Uterus (tissue), 4 donors: Measurements from ENCODE around the gene RTN1. TPM values are rescaled to one million over a fixed set of nuclear protein-coding genes. Genes with fewer than 3 reads are reported as not detected.

Source experiments
- DNase-seq, 2 donors: peaks; one replicate each; pipeline ENCODE4 v3.0.0-alpha.2; 2019 to 2020
- H3K27ac ChIP-seq, 2 donors: fragments of 200-600 bp; sonication (generic); 1 replicate in 1 of 2; 2 replicates in 1 of 2; pipeline ENCODE4 v1.5.1; 2016 to 2018
- H3K27me3 ChIP-seq, 2 donors: fragments of 200-600 bp; sonication (generic); one replicate each; pipeline ENCODE4 v1.5.1; 2018 to 2019; ENCODE audit warnings: control low read depth in 1 of 2
- H3K36me3 ChIP-seq, 2 donors: fragments of 200-600 bp; sonication (generic); one replicate each; pipeline ENCODE4 v1.5.1; 2019; ENCODE audit warnings: control low read depth in 1 of 2
- H3K4me1 ChIP-seq, 2 donors: fragments of 200-600 bp; sonication (generic); one replicate each; pipeline ENCODE4 v1.5.1; 2018 to 2019; ENCODE audit warnings: control low read depth in 1 of 2
- H3K4me3 ChIP-seq, 2 donors: fragments of 200-600 bp; sonication (generic); 1 replicate in 1 of 2; 2 replicates in 1 of 2; pipeline ENCODE4 v1.5.1; 2018 to 2019; ENCODE audit warnings: mild to moderate bottlenecking in 1 of 2
- H3K9me3 ChIP-seq, 2 donors: fragments of 200-600 bp; sonication (generic); one replicate each; pipeline ENCODE4 v1.5.1; 2019; ENCODE audit warnings: control low read depth in 1 of 2
- POLR2A ChIP-seq, 2 donors: fragments of 450-650 bp; IDR thresholded peaks; one replicate each; pipeline ENCODE4 v1.6.1; 2016; ENCODE audit warnings: antibody characterized with exemption in 2 of 2, mild to moderate bottlenecking in 1 of 2, moderate library complexity in 1 of 2
- intact Hi-C: fragments of 100-400 bp; cut with DNase I; formaldehyde crosslinking; loops from one replicate; pipeline ENCODE4 v1.15.1; 2023; ENCODE audit warnings: low total_unique reads
- microRNA-seq: library from miRNA; unstranded; fragments of <30 nt; microRNA quantifications from one replicate; pipeline ENCODE4, GENCODE V29; 2016; ENCODE audit warnings: borderline microRNAs expressed, borderline replicate concordance
- small RNA-seq: library from RNA; depleted of rRNA; stranded (forward); fragments of <200 nt; gene quantifications from one replicate; pipeline ENCODE3, GENCODE V24; 2016
- total RNA-seq, 4 donors: library from RNA; depleted of rRNA in 3 of 4; stranded (reverse); fragments of >200 nt in 3 of 4; gene quantifications; one replicate each; pipeline versions ENCODE4 v1.1.0 to v1.2.4, GENCODE V29; 2014 to 2023
- TF ChIP-seq, protein P1 (sequence below), 4 experiments: fragments of 200-600 bp in 2 of 4; fragments of 450-650 bp in 2 of 4; sonication (generic) in 2 of 4; IDR thresholded peaks; one replicate each; pipeline ENCODE4 v1.5.1; 2016 to 2019; ENCODE audit warnings: antibody characterized with exemption in 4 of 4, mild to moderate bottlenecking in 2 of 4, moderate library complexity in 1 of 4
- donor health status: DM: yes; HTN: yes; CAD: no.

RTN1 gene
- total RNA-seq, 4 donors from 2014 or later = 0.26 to 14.4 (median 7.5) TPM

DNA sequence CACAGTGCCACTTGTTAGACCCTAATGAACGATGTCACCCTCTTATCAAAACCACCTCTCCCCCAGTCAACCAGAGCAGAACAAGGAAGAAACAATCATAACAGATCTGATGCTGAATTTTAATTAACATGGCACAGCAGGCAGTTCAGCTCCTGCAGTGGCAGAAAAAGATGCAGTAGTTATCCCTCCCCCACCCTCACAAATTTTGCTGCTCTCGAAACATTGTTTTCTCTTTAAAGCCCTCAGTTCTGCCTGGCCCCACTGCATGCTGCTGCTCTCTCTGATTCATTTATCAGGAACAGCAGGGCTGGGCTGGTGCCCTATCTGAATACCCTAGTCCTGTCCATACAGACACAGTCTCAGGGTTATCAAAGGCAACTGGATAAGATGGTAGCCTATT lies 306.2 kb downstream of the RTN1 start:
- no peak for DNase-seq
- no peak for TF ChIP-seq POLR2A (IDR thresholded peaks at IDR 0.05)
- TF ChIP-seq, protein P1, sequence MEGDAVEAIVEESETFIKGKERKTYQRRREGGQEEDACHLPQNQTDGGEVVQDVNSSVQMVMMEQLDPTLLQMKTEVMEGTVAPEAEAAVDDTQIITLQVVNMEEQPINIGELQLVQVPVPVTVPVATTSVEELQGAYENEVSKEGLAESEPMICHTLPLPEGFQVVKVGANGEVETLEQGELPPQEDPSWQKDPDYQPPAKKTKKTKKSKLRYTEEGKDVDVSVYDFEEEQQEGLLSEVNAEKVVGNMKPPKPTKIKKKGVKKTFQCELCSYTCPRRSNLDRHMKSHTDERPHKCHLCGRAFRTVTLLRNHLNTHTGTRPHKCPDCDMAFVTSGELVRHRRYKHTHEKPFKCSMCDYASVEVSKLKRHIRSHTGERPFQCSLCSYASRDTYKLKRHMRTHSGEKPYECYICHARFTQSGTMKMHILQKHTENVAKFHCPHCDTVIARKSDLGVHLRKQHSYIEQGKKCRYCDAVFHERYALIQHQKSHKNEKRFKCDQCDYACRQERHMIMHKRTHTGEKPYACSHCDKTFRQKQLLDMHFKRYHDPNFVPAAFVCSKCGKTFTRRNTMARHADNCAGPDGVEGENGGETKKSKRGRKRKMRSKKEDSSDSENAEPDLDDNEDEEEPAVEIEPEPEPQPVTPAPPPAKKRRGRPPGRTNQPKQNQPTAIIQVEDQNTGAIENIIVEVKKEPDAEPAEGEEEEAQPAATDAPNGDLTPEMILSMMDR (IDR thresholded peaks at IDR 0.05) = no peak
- H3K9me3 ChIP-seq = no peaks in the 10 kb centered on the region
- no peaks in the 10 kb centered on the region for H3K36me3 ChIP-seq
- no peak overlapping the region for H3K27ac ChIP-seq
- intact Hi-C loops = no loop called here
- H3K27me3 ChIP-seq = no peaks in the 10 kb centered on the region
- no peak overlapping the region for H3K4me3 ChIP-seq
- no peaks in the 10 kb centered on the region for H3K4me1 ChIP-seq

DNA sequence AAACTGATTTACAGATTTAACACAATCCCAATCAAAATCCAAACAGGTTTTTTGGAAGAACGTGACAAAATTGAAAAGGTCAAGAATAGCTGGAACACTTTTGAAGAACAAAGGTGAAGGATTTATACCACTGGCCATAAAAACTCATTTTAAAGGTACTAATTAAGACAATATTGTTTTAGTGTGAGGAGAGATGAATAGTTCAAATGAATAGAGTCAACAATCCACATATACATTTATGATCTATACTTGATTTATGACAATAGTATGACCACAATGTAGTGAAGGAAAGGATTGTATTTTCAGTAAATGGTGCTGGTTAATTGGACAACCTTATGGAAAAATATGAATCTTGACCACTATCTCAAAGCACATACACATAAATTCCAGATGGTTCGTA lies 323.3 kb downstream of the RTN1 start:
- Histone ChIP-seq H3K27me3 (no peaks in the 10 kb centered on the region), H3K9me3 (no peaks in the 10 kb centered on the region), H3K27ac (no peak overlapping the region), H3K4me3 (no peak overlapping the region), H3K4me1 (no peaks in the 10 kb centered on the region), H3K36me3 (no peaks in the 10 kb centered on the region)
- intact Hi-C loops = no loop called here
- TF ChIP-seq POLR2A (IDR thresholded peaks at IDR 0.05) = no peak
- TF ChIP-seq, protein P1 (IDR thresholded peaks at IDR 0.05) = no peak
- no peak for DNase-seq

Small RNA genes within 50 kb of the gene (microRNA-seq; reads per million reads assigned to microRNA genes)
- not detected for gene MIR5586

Small RNA genes within 50 kb of the gene (small RNA-seq; reads per million reads assigned to genes)
- not detected for gene MIR5586

Other genes with a start within 250 kb of the RTN1 start
- gene LRRC9, start 49.4 kb upstream of the RTN1 start, total RNA-seq = 1 to 10 TPM in 1 of 4 donors, not detected in 3; 2.1 TPM
- 100 to 1,000 TPM in 2 of 4 donors, 10 to 100 TPM in 2; 30.9 to 163 (median 97.7) TPM for gene PCNX4, start 221.1 kb upstream of the RTN1 start, total RNA-seq